Ovary (tissue), 3 donors: ENCODE results near the gene JADE2.

Experiments
- POLR2A ChIP-seq: fragments of 450-650 bp; IDR thresholded peaks from one replicate; pipeline ENCODE4 v1.6.1; 2017; ENCODE audit warnings: antibody characterized with exemption, mild to moderate bottlenecking, moderate library complexity
- TF ChIP-seq, protein P1 (sequence below), 3 donors: fragments of 450-650 bp in 2 of 3; fragments of 200-600 bp in 1 of 3; IDR thresholded peaks; one replicate each; pipeline versions ENCODE4 v1.5.1 to v1.8.0; 2016 to 2022; ENCODE audit warnings: antibody characterized with exemption in 3 of 3, mild to moderate bottlenecking in 1 of 3
- donor health status: DM: no; HTN: no; CAD: no.

DNA sequence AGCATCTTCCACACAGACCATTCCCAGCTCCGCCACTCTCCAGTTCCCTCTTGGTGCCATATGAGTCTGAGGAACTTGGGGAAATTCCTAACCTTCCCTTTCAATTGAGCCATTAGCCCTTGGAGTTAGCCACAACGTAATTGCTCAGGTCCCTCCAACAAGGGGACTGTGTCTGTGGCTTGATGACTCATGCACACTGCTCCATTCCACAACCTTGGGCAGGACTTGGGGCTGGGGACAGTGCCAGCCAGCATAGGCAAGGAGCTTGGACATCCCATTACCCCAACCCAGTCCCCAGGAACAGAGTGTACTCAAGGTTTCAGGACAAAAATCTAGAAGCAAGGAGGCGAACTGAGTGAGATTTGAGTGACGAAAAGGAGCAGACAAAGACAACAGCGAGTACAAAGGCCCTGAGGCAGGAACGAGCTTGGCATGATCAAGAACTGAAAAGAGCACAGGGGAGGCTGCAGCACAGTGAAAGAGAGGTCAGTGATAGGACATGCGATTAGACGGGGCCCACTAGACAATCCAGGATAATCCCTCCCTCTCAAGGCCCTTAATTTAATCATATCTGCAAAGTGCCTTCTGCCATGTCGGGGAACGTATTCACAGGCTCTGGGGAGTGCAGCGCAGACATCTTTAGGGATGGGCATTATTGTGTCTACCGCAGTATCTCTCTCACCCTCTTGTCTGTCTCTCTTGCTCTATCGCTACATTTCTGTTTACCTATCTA lies 16.0 kb upstream of the JADE2 start:
- TF ChIP-seq, protein P1, sequence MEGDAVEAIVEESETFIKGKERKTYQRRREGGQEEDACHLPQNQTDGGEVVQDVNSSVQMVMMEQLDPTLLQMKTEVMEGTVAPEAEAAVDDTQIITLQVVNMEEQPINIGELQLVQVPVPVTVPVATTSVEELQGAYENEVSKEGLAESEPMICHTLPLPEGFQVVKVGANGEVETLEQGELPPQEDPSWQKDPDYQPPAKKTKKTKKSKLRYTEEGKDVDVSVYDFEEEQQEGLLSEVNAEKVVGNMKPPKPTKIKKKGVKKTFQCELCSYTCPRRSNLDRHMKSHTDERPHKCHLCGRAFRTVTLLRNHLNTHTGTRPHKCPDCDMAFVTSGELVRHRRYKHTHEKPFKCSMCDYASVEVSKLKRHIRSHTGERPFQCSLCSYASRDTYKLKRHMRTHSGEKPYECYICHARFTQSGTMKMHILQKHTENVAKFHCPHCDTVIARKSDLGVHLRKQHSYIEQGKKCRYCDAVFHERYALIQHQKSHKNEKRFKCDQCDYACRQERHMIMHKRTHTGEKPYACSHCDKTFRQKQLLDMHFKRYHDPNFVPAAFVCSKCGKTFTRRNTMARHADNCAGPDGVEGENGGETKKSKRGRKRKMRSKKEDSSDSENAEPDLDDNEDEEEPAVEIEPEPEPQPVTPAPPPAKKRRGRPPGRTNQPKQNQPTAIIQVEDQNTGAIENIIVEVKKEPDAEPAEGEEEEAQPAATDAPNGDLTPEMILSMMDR (IDR thresholded peaks at IDR 0.05) = no peak
- no peak for TF ChIP-seq POLR2A
